T-cell (primary cell): Measurements from ENCODE around the gene SLC25A22. TPM values are rescaled to one million over a fixed set of nuclear protein-coding genes. Genes with fewer than 3 reads are reported as not detected.
A peak's percentile ranks its signal among the peaks of the same experiment; 100 is the strongest.

ENCODE experiments used
- ATAC-seq, 4 experiments: fragments of 200-7000 bp in 3 of 4; fragments of 150-1000 bp in 1 of 4; cut with Tn5 transposase; replicated peaks in 1 of 4; 1 replicate in 3 of 4; 2 replicates in 1 of 4; pipeline ENCODE4 v1.10.0; 2021; ENCODE audit warnings: moderate library complexity in 3 of 4, mild to moderate bottlenecking in 2 of 4, moderate number of reproducible peaks in 1 of 4
- CTCF ChIA-PET, 2 donors: fragments of 300-600 bp; sonication (Branson Sonifier 250); formaldehyde crosslinking; loops; one replicate each; lab custom pipeline; 2022; ENCODE audit warnings: antibody characterized with exemption in 2 of 2; lab: Charles Lee
- POLR2A ChIA-PET, 2 donors: fragments of 300-600 bp; sonication (Branson Sonifier 250); formaldehyde crosslinking; loops; one replicate each; lab custom pipeline; 2022; ENCODE audit warnings: antibody characterized with exemption in 2 of 2; lab: Charles Lee
- DNase-seq, 35 experiments: peaks; one replicate each; pipeline versions ENCODE4 v3.0.0 to v3.0.0-alpha.2; 2013 to 2023
- H3K27ac ChIP-seq: one replicate; pipeline ENCODE4 v1.5.1; 2013; ENCODE audit warnings: low read length
- H3K27me3 ChIP-seq, 2 experiments: replicated peaks in 1 of 2; 1 replicate in 1 of 2; 2 replicates in 1 of 2; pipeline versions ENCODE4 v1.6.1 to v1.7.0; 2013; ENCODE audit warnings: low read length in 1 of 2, mixed read lengths in 1 of 2; ENCODE audit not compliant: control insufficient read depth in 2 of 2, insufficient read depth in 2 of 2; ENCODE audit errors: extremely low read depth in 1 of 2
- H3K36me3 ChIP-seq, 2 donors: 1 replicate in 1 of 2; 2 replicates in 1 of 2; pipeline versions ENCODE4 v1.6.1 to v1.7.0; 2013; ENCODE audit warnings: low read length in 1 of 2; ENCODE audit not compliant: control insufficient read depth in 2 of 2, insufficient read depth in 1 of 2; ENCODE audit errors: extremely low read depth in 1 of 2
- H3K4me1 ChIP-seq, 2 experiments: 1 replicate in 1 of 2; 2 replicates in 1 of 2; pipeline versions ENCODE4 v1.6.1 to v1.7.0; 2013; ENCODE audit warnings: low read length in 2 of 2, mixed read lengths in 1 of 2; ENCODE audit not compliant: insufficient read depth in 2 of 2, control insufficient read depth in 1 of 2; ENCODE audit errors: extremely low read depth in 1 of 2
- H3K4me3 ChIP-seq, 2 donors: 1 replicate in 1 of 2; 2 replicates in 1 of 2; pipeline versions ENCODE4 v1.5.1 to v1.7.0; 2013; ENCODE audit warnings: mild to moderate bottlenecking in 2 of 2, low read length in 1 of 2, moderate library complexity in 1 of 2; ENCODE audit not compliant: control insufficient read depth in 1 of 2; ENCODE audit errors: extremely low read depth in 1 of 2
- H3K9me3 ChIP-seq: 2 replicates; pipeline ENCODE4 v1.7.0; 2013
- H3K27ac Mint-ChIP-seq, 2 donors: one replicate each; pipeline ENCODE4 v1.8.0; 2020 to 2021; ENCODE audit warnings: mild to moderate bottlenecking in 2 of 2, mixed read lengths in 2 of 2
- H3K27me3 Mint-ChIP-seq, 2 donors: one replicate each; pipeline ENCODE4 v1.8.0; 2021 to 2022; ENCODE audit warnings: mixed read lengths in 2 of 2
- H3K36me3 Mint-ChIP-seq: one replicate; pipeline ENCODE4 v1.8.0; 2021; ENCODE audit warnings: mixed read lengths
- H3K4me1 Mint-ChIP-seq, 3 donors: one replicate each; pipeline ENCODE4 v1.8.0; 2020 to 2022; ENCODE audit warnings: mixed read lengths in 3 of 3, mild to moderate bottlenecking in 1 of 3
- H3K4me3 Mint-ChIP-seq, 3 donors: one replicate each; pipeline ENCODE4 v1.8.0; 2020 to 2022; ENCODE audit warnings: mild to moderate bottlenecking in 3 of 3, mixed read lengths in 3 of 3, moderate library complexity in 3 of 3
- H3K9me3 Mint-ChIP-seq, 3 donors: one replicate each; pipeline ENCODE4 v1.8.0; 2020 to 2022; ENCODE audit warnings: mixed read lengths in 3 of 3
- WGBS: methylation state at CpG from one replicate; pipeline ENCODE4 v1.1.5; 2013; ENCODE audit warnings: missing lambda C conversion rate; ENCODE audit not compliant: insufficient coverage; 5-methylcytosine and 5-hydroxymethylcytosine counted together
- total RNA-seq, 35 experiments: library from RNA in 6 of 35; stranded (reverse) in 6 of 35; fragments of 120-200 nt in 1 of 35; gene quantifications; one replicate each; pipeline versions ENCODE4 v1.2.1 to v1.2.4 and lab custom pipeline; 2013 to 2026

SLC25A22 gene
- total RNA-seq, 5 donors from 2014 or later (not counting 1 experiment from before 2014, with no cell fraction given) = 22.4 to 37.4 (median 35.1) TPM

DNA sequence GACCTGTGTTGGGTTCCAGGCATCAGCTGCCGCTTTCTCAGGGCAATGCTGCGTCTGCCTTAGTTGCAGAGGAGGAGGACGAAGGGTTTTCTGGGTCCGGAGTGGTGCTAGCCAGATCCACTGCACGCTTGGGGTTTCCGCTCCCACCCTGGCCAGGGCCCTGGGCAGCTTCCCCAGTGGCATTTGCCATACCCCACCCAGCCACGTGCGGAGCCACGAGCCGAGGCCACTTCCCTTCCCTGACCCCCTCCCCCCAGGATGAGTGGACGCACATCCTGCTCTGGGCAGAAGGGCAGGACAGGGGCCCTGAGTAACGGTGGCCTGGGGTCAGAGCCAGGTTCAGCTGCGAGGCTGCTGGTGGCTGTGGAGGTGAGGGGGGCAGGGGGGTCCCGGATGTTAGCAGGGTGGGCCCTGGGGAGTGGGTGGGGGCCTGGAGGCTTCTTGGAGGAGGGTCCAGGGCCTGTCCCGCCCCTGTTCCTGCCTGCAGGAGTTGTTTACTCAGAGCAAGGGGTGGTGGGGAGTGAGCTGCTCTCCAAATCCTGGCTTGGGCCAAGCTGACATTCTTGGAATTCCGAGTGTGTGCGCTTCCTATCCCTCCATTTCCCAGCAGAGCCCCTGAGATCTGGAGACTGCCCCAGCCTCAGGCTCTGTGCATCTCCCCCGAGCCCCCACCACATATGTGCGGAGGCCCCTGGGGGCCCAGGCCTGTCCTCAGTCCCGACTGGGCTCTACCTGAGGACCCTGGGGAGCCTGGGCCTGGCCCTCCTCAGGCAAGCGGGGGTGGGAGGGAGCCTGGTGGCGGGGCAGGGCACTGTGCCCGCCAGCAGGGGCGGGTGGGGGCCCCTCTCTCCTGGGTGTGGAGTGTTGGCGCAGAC lies 46.0 kb upstream of the SLC25A22 start:
- ATAC-seq (no peak), DNase-seq (no peak)
- ChIA-PET CTCF (interaction anchor here in 1 of 2 donors (0.7 kb wide), 1 partner anchor 662 kb away, joined by 3 read pairs; no protein-coding TSS in a partner anchor), POLR2A (interaction anchor here in 1 of 2 donors (0.5 kb wide), 1 partner anchor 174 kb away, joined by 4 read pairs; no protein-coding TSS in a partner anchor)
- peaks cover 5 to 14% of the 10 kb centered on the region in 2 donors for H3K36me3 ChIP-seq
- Mint-ChIP-seq H3K9me3 (no peaks in the 10 kb centered on the region), H3K4me1 (peaks cover 19 to 36% (median 26%) of the 10 kb centered on the region in 3 donors), H3K36me3 (no peaks in the 10 kb centered on the region), H3K4me3 (peak overlapping the region; percentile 71 to 80 (median 74)), H3K27ac (peak overlapping the region in 1 of 2 donors; percentile 34), H3K27me3 (peaks cover 0 to 2% of the 10 kb centered on the region in 2 donors)
- H3K4me3 ChIP-seq = peak overlapping the region in 1 of 2 donors; percentile 59
- H3K4me1 ChIP-seq = peaks cover 11 to 57% of the 10 kb centered on the region in 2 experiments
- no peaks in the 10 kb centered on the region for H3K9me3 ChIP-seq
- WGBS = 34% methylated on average over 8 of the region's 25 CpGs
- no peak overlapping the region for H3K27ac ChIP-seq
- peaks cover 0 to 53% of the 10 kb centered on the region in 2 experiments for H3K27me3 ChIP-seq

DNA sequence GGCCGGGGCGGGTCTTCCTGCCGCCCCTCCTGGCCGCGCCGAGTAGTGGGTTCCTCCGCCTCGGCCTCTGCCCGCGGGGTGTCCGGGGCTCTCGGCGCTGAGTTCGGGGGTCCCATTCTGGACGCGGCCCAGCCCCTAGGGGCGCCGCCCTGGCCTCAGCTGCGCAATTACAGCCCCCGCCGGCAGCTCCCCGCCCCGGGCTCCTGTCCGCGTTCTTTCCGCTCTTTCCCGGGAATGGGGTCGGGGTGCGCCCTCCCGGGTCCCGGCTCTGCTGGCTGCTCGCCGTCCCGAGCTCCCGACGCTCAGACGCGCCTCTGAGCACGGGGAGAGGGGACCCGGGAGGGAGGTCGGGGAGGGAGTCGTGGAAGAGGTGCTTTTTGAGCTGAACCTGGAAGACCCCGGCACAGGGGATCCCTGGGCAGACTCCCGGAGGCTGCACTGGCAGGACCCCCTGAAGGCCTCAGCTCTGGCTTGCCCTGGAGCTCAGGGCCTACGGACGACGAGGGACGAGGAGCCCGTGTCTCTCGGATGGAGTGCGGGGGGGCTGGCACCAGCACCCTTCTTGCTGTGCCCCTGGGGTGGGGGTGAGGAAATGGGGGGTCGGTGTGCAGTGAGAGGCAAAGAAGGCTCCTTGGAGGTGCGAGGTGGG lies 45.1 kb upstream of the SLC25A22 start:
- no peak for DNase-seq
- H3K27ac ChIP-seq = no peak overlapping the region
- Mint-ChIP-seq H3K27me3 (no peaks in the 10 kb centered on the region), H3K4me1 (peaks cover 19 to 31% (median 21%) of the 10 kb centered on the region in 3 donors), H3K4me3 (peak overlapping the region; percentile 71 to 80 (median 74)), H3K36me3 (peaks cover 2% of the 10 kb centered on the region), H3K9me3 (no peaks in the 10 kb centered on the region), H3K27ac (peak overlapping the region in 1 of 2 donors; percentile 34)
- CTCF ChIA-PET = interaction anchor here in 1 of 2 donors (0.6 kb wide), 1 partner anchor 361 kb away, joined by 3 read pairs; no protein-coding TSS in a partner anchor
- H3K4me3 ChIP-seq = peak overlapping the region; percentile 52 to 59
- WGBS = under 1% methylated on average over 51 of the region's 53 CpGs
- H3K36me3 ChIP-seq = peaks cover 5 to 22% of the 10 kb centered on the region in 2 donors
- peaks cover 0 to 45% of the 10 kb centered on the region in 2 experiments for H3K27me3 ChIP-seq
- POLR2A ChIA-PET = interaction anchor here in 1 of 2 donors (0.5 to 0.6 kb wide), 2 partner anchors 10 to 173 kb away, joined by 3 to 4 read pairs; no protein-coding TSS in a partner anchor
- H3K9me3 ChIP-seq = no peaks in the 10 kb centered on the region
- peak in 2 of 4 experiments; percentile 10 to 11 for ATAC-seq
- H3K4me1 ChIP-seq = peaks cover 9 to 48% of the 10 kb centered on the region in 2 experiments

GRCh38 chr11:842370-843002 lies 44.4 kb upstream of the SLC25A22 start, which contains the start of the genes POLR2L and TSPAN4:
Gene POLR2L, minus strand, starts transcription at chr11:842529. Its CDS starts 21 bp downstream, at chr11:842508.
Gene TSPAN4, plus strand, starts transcription at chr11:842852. Its CDS starts 7,453 bp downstream, at chr11:850305.
- Histone ChIP-seq H3K4me3 (peak within 1 kb of the TSS; percentile 85 to 93), H3K9me3 (no peaks in the 10 kb centered on the region), H3K36me3 (peaks cover 5 to 26% of the 10 kb centered on the region in 2 donors), H3K4me1 (peaks cover 9 to 52% of the 10 kb centered on the region in 2 experiments), H3K27me3 (peaks cover 0 to 38% of the 10 kb centered on the region in 2 experiments), H3K27ac (no peak within 1 kb of the TSS)
- ChIA-PET POLR2A (interaction anchor here in 1 of 2 donors (0.6 kb wide), 2 partner anchors 11 to 148 kb away, joined by 3 to 4 read pairs; no protein-coding TSS in a partner anchor), CTCF (interaction anchor here in 1 of 2 donors (0.6 kb wide), 1 partner anchor 361 kb away, joined by 3 read pairs; no protein-coding TSS in a partner anchor)
- Mint-ChIP-seq H3K36me3 (peaks cover 2% of the 10 kb centered on the region), H3K9me3 (no peaks in the 10 kb centered on the region), H3K4me3 (peak within 1 kb of the TSS; percentile 80 to 85 (median 83)), H3K27me3 (no peaks in the 10 kb centered on the region), H3K27ac (peak within 1 kb of the TSS; percentile 79 to 82), H3K4me1 (peaks cover 19 to 31% (median 21%) of the 10 kb centered on the region in 3 donors)
- ATAC-seq (peak; percentile 83 to 88 (median 86)), DNase-seq (peak; percentile 64 to 93 (median 81))
- under 1% methylated on average over 87 of the region's 87 CpGs for WGBS

DNA sequence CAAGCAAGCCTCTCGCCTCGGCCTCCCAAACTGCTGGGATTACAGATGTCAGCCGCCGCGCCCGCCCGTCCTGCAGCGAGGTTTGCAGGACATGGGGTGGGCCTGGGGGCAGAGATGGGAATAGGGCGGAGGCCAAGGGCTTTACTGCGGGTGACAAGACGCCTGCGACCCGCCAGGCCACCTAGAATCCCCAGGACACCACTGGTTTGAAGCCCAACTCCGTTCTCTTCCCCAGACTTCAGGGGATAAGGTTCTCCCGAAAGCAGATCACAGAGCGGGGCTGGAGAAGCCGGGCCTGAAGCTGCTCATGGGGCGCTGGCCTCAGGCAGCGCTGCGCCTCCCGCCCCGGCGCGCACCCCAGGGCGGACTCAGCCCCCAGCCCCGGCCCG lies 43.9 kb upstream of the SLC25A22 start:
- Mint-ChIP-seq H3K4me3 (peak overlapping the region; percentile 80 to 85 (median 83)), H3K27me3 (no peaks in the 10 kb centered on the region), H3K36me3 (peaks cover 2% of the 10 kb centered on the region), H3K27ac (peak overlapping the region; percentile 79 to 82), H3K4me1 (peaks cover 19 to 32% (median 21%) of the 10 kb centered on the region in 3 donors), H3K9me3 (no peaks in the 10 kb centered on the region)
- POLR2A ChIA-PET = interaction anchor here in 1 of 2 donors (0.6 kb wide), 1 partner anchor 148 kb away, joined by 4 read pairs; no protein-coding TSS in a partner anchor
- DNase-seq (no peak), ATAC-seq (peak in 2 of 4 experiments; percentile 48 to 59)
- H3K27ac ChIP-seq = no peak overlapping the region
- peak overlapping the region; percentile 85 to 93 for H3K4me3 ChIP-seq
- CTCF ChIA-PET = no interaction called here
- H3K9me3 ChIP-seq = no peaks in the 10 kb centered on the region
- WGBS = 2% methylated on average over 27 of the region's 27 CpGs
- H3K36me3 ChIP-seq = peaks cover 5 to 26% of the 10 kb centered on the region in 2 donors
- H3K27me3 ChIP-seq = peaks cover 0 to 34% of the 10 kb centered on the region in 2 experiments
- peaks cover 9 to 56% of the 10 kb centered on the region in 2 experiments for H3K4me1 ChIP-seq

GRCh38 chr11:839875-840617 lies 42.0 kb upstream of the SLC25A22 start:
- CTCF ChIA-PET = no interaction called here
- Mint-ChIP-seq H3K4me1 (peaks cover 19 to 34% (median 21%) of the 10 kb centered on the region in 3 donors), H3K36me3 (peaks cover 2% of the 10 kb centered on the region), H3K27me3 (no peaks in the 10 kb centered on the region), H3K9me3 (no peaks in the 10 kb centered on the region), H3K4me3 (peak overlapping the region; percentile 76 to 83 (median 80)), H3K27ac (peak overlapping the region in 1 of 2 donors; percentile 39)
- Histone ChIP-seq H3K9me3 (no peaks in the 10 kb centered on the region), H3K27ac (no peak overlapping the region), H3K4me1 (peaks cover 9 to 58% of the 10 kb centered on the region in 2 experiments), H3K36me3 (peaks cover 5 to 26% of the 10 kb centered on the region in 2 donors), H3K4me3 (no peak overlapping the region), H3K27me3 (peaks cover 0 to 20% of the 10 kb centered on the region in 2 experiments)
- no peak for ATAC-seq
- no peak for DNase-seq
- POLR2A ChIA-PET = interaction anchor here in 1 of 2 donors (0.6 kb wide), 1 partner anchor 304 kb away, joined by 7 read pairs; no protein-coding TSS in a partner anchor
- WGBS = 95% methylated on average over 19 of the region's 25 CpGs
